Measurements from ENCODE around the gene OPCML. TPM values are rescaled to one million over a fixed set of nuclear protein-coding genes. Genes with fewer than 3 reads are reported as not detected.

The OPCML gene
- total and polyA plus RNA-seq, 2 of the 13 experiments (the other 11 are each of a cell fraction or from before 2014, with no cell fraction given) = not detected

GRCh38 chr11:133239575-133239974 is 292.7 kb downstream of the OPCML start:
- in situ Hi-C loops (cut with HindIII; ENCODE audit: extremely low pct_ligation_motif_present, low pct_unique_long_range_greater_than_20kb) (no loop called here), intact Hi-C loops (cut with micrococcal nuclease; ENCODE audit: unreplicated experiment) (no loop called here)
- WGBS (ENCODE audit: low lambda C conversion rate) = 45% methylated on average over 8 of the region's 8 CpGs
- Histone ChIP-seq H3K4me1 (ENCODE audit: insufficient read depth, low read length) (no peaks in the 10 kb centered on the region), H3K4me2 (ENCODE audit: low read depth, low read length) (no peak overlapping the region), H3K9me3 (ENCODE audit: low read length) (no peaks in the 10 kb centered on the region), H3K36me3 (replicated peaks in 1 of 2; ENCODE audit: control insufficient read depth in 1 of 2, insufficient read depth in 2 of 2, low read length in 2 of 2) (no peaks in the 10 kb centered on the region), H4K20me1 (ENCODE audit: insufficient read depth, low read length) (no peaks in the 10 kb centered on the region), H3K27me3 (ENCODE audit: control insufficient read depth in 1 of 2, insufficient read depth in 2 of 2, low read length in 2 of 2) (peaks cover 0 to 9% of the 10 kb centered on the region in 2 experiments; a peak in 2 of 5 replicates), H3K27ac (ENCODE audit: extremely low read length, insufficient read depth, low read length) (no peak overlapping the region), H3K4me3 (replicated peaks in 1 of 3; ENCODE audit: insufficient read depth in 1 of 3, low read depth in 2 of 3, low read length in 3 of 3) (no peak overlapping the region), H2AFZ (ENCODE audit: low read length) (no peak overlapping the region), H3K79me2 (ENCODE audit: insufficient read depth, low read length) (no peaks in the 10 kb centered on the region), H3K9ac (ENCODE audit: insufficient read depth, low read depth, low read length) (no peak overlapping the region)
- CTCF ChIA-PET (ENCODE audit: low intra/inter-chr PET ratio, low total read pairs) = no interaction called here
- POLR2A ChIA-PET = no interaction called here
- no TSS peak for BruUV-seq (replicated peaks)
- DNase-seq (ENCODE audit: low spot score) (no peak), FAIRE-seq (no peak), ATAC-seq (no peak)
- TF ChIP-seq CBX1 (IDR thresholded peaks at IDR 0.05; ENCODE audit: low read depth) (no peak), ZNF337 (CRISPR knock-in tag; IDR thresholded peaks at IDR 0.05; ENCODE audit: borderline replicate concordance, low read depth) (no peak), ZBTB3 (CRISPR knock-in tag; IDR thresholded peaks at IDR 0.05; ENCODE audit: borderline replicate concordance, low read depth) (no peak), NBN (conservative IDR thresholded peaks at IDR 0.05) (no peak)

GRCh38 chr11:133238495-133238894 is 293.8 kb downstream of the OPCML start:
- H3K9me3 ChIP-seq (ENCODE audit: low read length) = no peaks in the 10 kb centered on the region
- in situ Hi-C loops (cut with HindIII; ENCODE audit: extremely low pct_ligation_motif_present, low pct_unique_long_range_greater_than_20kb) (no loop called here), intact Hi-C loops (cut with micrococcal nuclease; ENCODE audit: unreplicated experiment) (no loop called here)
- no peaks in the 10 kb centered on the region for H3K4me1 ChIP-seq (ENCODE audit: insufficient read depth, low read length)
- TF ChIP-seq ISL2 (CRISPR knock-in tag; IDR thresholded peaks at IDR 0.05) (no peak), GATA4 (IDR thresholded peaks at IDR 0.05; ENCODE audit: borderline replicate concordance, low read depth) (no peak), HCFC1 (IDR thresholded peaks at IDR 0.05; ENCODE audit: low read depth, low read length) (no peak), ZBED4 (CRISPR knock-in tag; IDR thresholded peaks at IDR 0.05; ENCODE audit: borderline replicate concordance) (no peak), FOXJ3 (CRISPR knock-in tag; IDR thresholded peaks at IDR 0.05; ENCODE audit: borderline replicate concordance) (no peak)
- no TSS peak for BruUV-seq (replicated peaks)
- H4K20me1 ChIP-seq (ENCODE audit: insufficient read depth, low read length) = no peaks in the 10 kb centered on the region
- FAIRE-seq = no peak
- no peak overlapping the region for H3K9ac ChIP-seq (ENCODE audit: insufficient read depth, low read depth, low read length)
- H3K27ac ChIP-seq (ENCODE audit: extremely low read length, insufficient read depth, low read length) = no peak overlapping the region
- no peak for DNase-seq (ENCODE audit: low spot score)
- no peak overlapping the region for H3K4me2 ChIP-seq (ENCODE audit: low read depth, low read length)
- H3K27me3 ChIP-seq (ENCODE audit: control insufficient read depth in 1 of 2, insufficient read depth in 2 of 2, low read length in 2 of 2) = peaks cover 0 to 9% of the 10 kb centered on the region in 2 experiments; a peak in 2 of 5 replicates
- no peak overlapping the region for H2AFZ ChIP-seq (ENCODE audit: low read length)
- ATAC-seq = no peak
- CTCF ChIA-PET (ENCODE audit: low intra/inter-chr PET ratio, low total read pairs) = interaction anchor here (0.6 kb wide), 1 partner anchor 63 kb away, joined by 4 read pairs; no protein-coding TSS in a partner anchor
- no peaks in the 10 kb centered on the region for H3K79me2 ChIP-seq (ENCODE audit: insufficient read depth, low read length)
- 25% methylated on average over 9 of the region's 10 CpGs for WGBS (ENCODE audit: low lambda C conversion rate)
- H3K36me3 ChIP-seq (replicated peaks in 1 of 2; ENCODE audit: control insufficient read depth in 1 of 2, insufficient read depth in 2 of 2, low read length in 2 of 2) = no peaks in the 10 kb centered on the region
- H3K4me3 ChIP-seq (replicated peaks in 1 of 3; ENCODE audit: insufficient read depth in 1 of 3, low read depth in 2 of 3, low read length in 3 of 3) = no peak overlapping the region
- POLR2A ChIA-PET = no interaction called here

Measured in HepG2 (cell line).